GM13976 (cell line): ENCODE measurements around the gene BCAS4.

Experiments
- DNase-seq: peaks from one replicate; pipeline ENCODE4 v3.0.0; 2012; ENCODE audit warnings: low spot score
- in situ Hi-C: fragments of 300-500 bp; cut with MboI; formaldehyde crosslinking; loops from one replicate; pipeline ENCODE4 v1.12.0; 2022; ENCODE audit warnings: low sequenced_read_pairs, mixed read lengths, inconsistent platforms; ENCODE audit not compliant: unreplicated experiment
- TF ChIP-seq, protein P1 (sequence below): IDR thresholded peaks from 2 replicates; pipeline ENCODE4 v1.5.1; 2012; ENCODE audit warnings: borderline replicate concordance, mild to moderate bottlenecking; ENCODE audit not compliant: insufficient read depth; ENCODE audit errors: extremely low read depth, missing control alignments, control extremely low read depth

BCAS4 gene

DNA sequence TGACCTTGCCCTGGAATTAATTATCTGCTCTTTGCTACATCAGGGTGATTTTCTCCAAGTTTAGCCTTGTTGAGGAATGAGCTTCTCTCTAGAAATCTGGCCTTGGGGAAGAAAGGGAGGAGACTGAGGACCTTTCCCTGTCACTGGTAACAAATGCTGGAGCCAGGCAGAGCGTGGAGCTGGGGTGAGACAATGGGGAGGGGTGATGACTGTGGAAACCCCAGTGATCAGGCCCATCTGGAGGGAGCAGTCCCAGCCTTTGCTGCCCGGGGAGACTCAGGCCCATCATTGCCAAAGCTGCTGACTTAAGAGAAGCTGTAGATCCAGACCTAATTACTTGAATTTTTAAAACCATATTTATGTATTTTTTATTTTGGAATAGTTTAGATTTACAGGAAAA, 31.3 kb downstream of the BCAS4 start:
- no peak for DNase-seq
- in situ Hi-C loops, result no loop called here
- TF ChIP-seq, protein P1, sequence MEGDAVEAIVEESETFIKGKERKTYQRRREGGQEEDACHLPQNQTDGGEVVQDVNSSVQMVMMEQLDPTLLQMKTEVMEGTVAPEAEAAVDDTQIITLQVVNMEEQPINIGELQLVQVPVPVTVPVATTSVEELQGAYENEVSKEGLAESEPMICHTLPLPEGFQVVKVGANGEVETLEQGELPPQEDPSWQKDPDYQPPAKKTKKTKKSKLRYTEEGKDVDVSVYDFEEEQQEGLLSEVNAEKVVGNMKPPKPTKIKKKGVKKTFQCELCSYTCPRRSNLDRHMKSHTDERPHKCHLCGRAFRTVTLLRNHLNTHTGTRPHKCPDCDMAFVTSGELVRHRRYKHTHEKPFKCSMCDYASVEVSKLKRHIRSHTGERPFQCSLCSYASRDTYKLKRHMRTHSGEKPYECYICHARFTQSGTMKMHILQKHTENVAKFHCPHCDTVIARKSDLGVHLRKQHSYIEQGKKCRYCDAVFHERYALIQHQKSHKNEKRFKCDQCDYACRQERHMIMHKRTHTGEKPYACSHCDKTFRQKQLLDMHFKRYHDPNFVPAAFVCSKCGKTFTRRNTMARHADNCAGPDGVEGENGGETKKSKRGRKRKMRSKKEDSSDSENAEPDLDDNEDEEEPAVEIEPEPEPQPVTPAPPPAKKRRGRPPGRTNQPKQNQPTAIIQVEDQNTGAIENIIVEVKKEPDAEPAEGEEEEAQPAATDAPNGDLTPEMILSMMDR, result no peak

DNA sequence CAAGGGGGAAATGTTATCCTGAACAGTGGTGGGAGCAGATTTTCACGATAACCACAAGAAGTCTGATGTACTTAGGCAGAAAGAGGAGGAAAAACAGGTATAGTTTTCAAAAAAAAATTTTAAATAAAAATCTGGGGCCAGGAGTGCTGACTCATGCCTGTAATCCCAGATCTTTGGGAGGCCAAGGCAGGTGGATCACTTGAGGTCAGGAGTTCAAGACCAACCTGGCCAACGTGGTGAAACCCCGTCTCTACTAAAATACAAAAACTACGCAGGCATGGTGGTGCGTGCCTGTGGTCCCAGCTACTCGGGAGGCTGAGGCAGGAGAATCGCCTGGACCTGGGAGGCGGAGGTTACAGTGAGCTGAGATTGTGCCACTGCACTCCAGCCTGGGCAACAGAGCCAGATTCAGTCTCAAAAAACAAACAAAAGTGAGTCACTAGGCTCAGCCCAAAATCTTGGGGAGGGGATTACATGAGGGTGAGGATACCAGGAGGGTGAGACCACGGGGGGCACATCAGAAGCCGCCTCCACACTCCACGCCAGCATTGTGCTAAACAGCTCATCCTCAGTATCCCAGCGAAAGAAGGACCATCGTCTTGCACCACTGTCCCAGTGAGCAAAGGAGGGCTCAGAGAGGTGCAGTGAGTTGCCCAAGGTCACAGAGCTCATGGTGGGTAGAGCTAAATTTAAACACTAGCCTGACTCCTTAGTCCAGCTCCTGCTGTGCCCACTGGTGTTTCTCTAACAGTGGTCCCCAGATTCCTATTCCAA, 33.7 kb downstream of the BCAS4 start:
- TF ChIP-seq, protein P1, result no peak
- in situ Hi-C loops, result no loop called here
- DNase-seq, result no peak

DNA sequence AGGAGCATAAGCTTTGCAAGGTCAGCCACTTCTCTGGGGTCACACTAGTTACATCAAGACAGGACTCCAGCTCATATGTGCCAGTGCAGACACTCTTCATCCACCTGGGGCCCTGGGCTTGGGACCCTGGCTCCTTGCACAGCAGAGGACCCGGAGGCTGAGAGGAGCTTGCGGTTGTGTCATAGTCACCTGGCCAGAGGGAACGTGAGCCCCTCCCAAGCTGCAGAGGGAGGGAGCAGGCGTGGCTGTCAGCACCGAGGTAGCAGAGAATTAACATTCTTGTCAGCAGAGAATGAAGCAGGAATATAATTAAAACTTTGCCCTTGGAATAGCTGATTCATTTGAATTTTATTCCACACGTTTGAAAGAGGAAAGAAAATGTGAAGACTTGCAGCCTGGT, 36.8 kb downstream of the BCAS4 start:
- no peak for DNase-seq
- in situ Hi-C loops, result no loop called here
- TF ChIP-seq, protein P1, result no peak

DNA sequence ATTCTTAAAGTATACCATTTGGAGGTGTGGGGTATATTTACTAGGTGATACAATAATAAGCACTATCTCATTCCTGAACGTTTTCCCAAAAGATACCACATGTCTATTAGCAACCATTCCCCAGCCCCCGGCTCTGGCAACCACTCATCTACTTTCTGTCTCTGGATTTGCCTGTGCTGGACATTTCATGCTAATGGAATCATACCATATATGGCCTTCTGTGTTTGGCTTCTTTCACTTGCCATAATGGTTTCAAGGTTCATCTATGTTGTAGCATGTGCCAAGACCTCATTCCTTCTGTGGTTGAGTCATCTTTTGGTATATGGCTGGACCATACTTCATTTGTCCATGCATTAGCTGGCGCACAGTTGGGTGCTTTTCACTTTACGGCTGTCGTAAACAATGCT, 39.7 kb downstream of the BCAS4 start:
- in situ Hi-C loops, result no loop called here
- TF ChIP-seq, protein P1, result no peak
- DNase-seq, result no peak

DNA sequence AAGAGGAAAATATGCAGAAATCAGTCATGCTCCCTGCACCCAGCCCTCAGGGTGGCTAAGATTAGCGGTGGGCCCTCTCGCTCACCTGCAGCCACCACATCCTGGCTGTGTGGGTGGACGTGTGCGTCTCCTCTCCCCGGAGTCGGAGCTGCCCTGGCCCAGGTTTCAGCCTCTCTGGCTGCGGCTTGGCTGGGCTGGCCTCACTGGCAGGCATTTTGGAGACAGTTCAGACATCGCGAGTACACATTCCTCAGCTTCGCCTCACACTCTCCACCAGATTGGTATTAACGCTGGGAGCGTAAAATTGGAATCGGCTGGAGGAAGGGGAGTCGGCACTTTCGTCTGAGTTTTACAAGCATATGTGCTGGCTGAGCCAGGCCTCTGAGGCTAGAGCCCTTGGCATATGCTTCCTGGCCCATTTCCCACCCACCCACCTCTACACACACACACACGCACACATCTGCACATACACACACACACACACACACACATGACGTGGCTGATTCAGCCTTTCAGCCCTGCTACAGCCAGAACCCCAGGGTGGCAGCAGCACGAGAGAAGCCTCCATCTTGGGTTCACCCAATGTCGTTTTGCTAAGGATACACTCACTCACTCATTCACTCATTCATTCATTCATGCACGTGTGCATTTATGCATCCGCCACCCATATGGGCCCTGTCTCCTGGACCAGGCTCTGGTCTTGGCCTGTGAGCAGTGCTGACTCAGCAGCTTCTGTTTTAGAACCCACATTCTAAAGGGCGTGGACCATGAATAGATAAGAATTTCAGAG, 42.9 kb downstream of the BCAS4 start:
- DNase-seq, result peak; percentile 75
- in situ Hi-C loops, result no loop called here
- TF ChIP-seq, protein P1, result no peak

DNA sequence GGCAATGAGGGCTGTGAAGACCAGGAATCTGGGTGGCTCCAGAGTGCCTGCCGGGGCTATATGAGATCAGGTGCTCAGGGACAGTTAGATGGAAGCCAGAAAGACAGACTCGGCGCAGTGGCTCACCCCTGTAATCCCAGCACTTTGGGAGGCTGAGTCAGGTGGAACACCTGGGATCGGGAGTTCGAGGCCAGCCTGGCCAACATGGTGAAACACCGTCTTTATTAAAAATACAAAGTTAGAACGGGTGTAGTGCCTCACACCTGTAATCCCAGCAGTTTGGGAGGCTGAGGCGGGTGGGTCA, 43.4 kb downstream of the BCAS4 start:
- no peak for DNase-seq
- in situ Hi-C loops, result no loop called here
- TF ChIP-seq, protein P1, result no peak
